IMR-90 (cell line): ENCODE data around the gene SLC25A52. TPM values are rescaled to one million over a fixed set of nuclear protein-coding genes. Genes with fewer than 3 reads are reported as not detected.

Experiments used
- ATAC-seq: fragments of 200-7000 bp; cut with Tn5 transposase; 2 replicates; pipeline ENCODE4 v1.9.1; 2020; ENCODE audit warnings: low read depth, mild to moderate bottlenecking, moderate library complexity
- BruUV-seq: library from RNA; stranded (reverse); fragments of 400-500 nt; replicated peaks from 2 replicates; lab custom pipeline; 2021; lab: Mats Ljungman, UMichigan
- CTCF ChIA-PET: fragments of 300-600 bp; formaldehyde crosslinking; extraction: SDS; loops from one replicate; lab custom pipeline; 2021; ENCODE audit warnings: antibody characterized with exemption; lab: Yijun Ruan, JAX
- POLR2A ChIA-PET: fragments of 300-600 bp; sonication (Branson Sonifier 250); formaldehyde crosslinking; loops from one replicate; lab custom pipeline; 2022; ENCODE audit warnings: antibody characterized with exemption; ENCODE audit not compliant: unreplicated experiment; lab: Charles Lee
- DNase-seq: peaks from one replicate; pipeline ENCODE4 v3.0.0; 2013
- H2AFZ ChIP-seq: replicated peaks from 2 replicates; pipeline ENCODE3; 2013; ENCODE audit warnings: low read length, mild to moderate bottlenecking; ENCODE audit not compliant: poor library complexity
- H2AK5ac ChIP-seq: 2 replicates; pipeline ENCODE4 v1.6.1; 2013; ENCODE audit warnings: low read depth, low read length, inconsistent platforms
- H2AK9ac ChIP-seq: replicated peaks from 2 replicates; pipeline ENCODE3; 2013; ENCODE audit warnings: mild to moderate bottlenecking, low read depth, low read length, moderate library complexity; ENCODE audit not compliant: poor library complexity
- H2BK120ac ChIP-seq: 2 replicates; pipeline ENCODE4 v1.6.1; 2013; ENCODE audit warnings: low read depth, low read length, inconsistent platforms
- H2BK15ac ChIP-seq: 3 replicates; pipeline ENCODE4 v1.6.1; 2013; ENCODE audit warnings: low read depth, low read length, inconsistent platforms
- H2BK20ac ChIP-seq: 2 replicates; pipeline ENCODE4 v1.6.1; 2013; ENCODE audit warnings: low read depth, mild to moderate bottlenecking, inconsistent platforms, low read length, moderate library complexity
- H2BK5ac ChIP-seq: 2 replicates; pipeline ENCODE4 v1.6.1; 2013; ENCODE audit warnings: mild to moderate bottlenecking, low read depth, low read length, inconsistent platforms; ENCODE audit not compliant: poor library complexity, severe bottlenecking
- H3K14ac ChIP-seq: replicated peaks from 2 replicates; pipeline ENCODE4 v1.6.1; 2013; ENCODE audit warnings: low read depth, low read length, inconsistent platforms
- H3K18ac ChIP-seq: 2 replicates; pipeline ENCODE4 v1.6.1; 2013; ENCODE audit warnings: low read depth, low read length, control low read depth
- H3K23ac ChIP-seq: 2 replicates; pipeline ENCODE4 v1.6.1; 2013; ENCODE audit warnings: low read depth, low read length, inconsistent platforms
- H3K27ac ChIP-seq: 2 replicates; pipeline ENCODE4 v1.5.1; 2013; ENCODE audit warnings: mild to moderate bottlenecking, control low read depth, low read length; ENCODE audit not compliant: insufficient read depth
- H3K27me3 ChIP-seq: 2 replicates; pipeline ENCODE4 v1.6.1; 2013; ENCODE audit warnings: low read length; ENCODE audit not compliant: control insufficient read depth, insufficient read depth
- H3K36me3 ChIP-seq: 2 replicates; pipeline ENCODE4 v1.6.1; 2013; ENCODE audit warnings: low read length, mixed read lengths; ENCODE audit not compliant: control insufficient read depth, insufficient read depth
- H3K4ac ChIP-seq: 2 replicates; pipeline ENCODE4 v1.6.1; 2013; ENCODE audit warnings: low read depth, low read length, inconsistent platforms
- H3K4me1 ChIP-seq: 2 replicates; pipeline ENCODE4 v1.6.1; 2013; ENCODE audit warnings: low read length, mixed read lengths; ENCODE audit not compliant: control insufficient read depth, insufficient read depth
- H3K4me2 ChIP-seq: 2 replicates; pipeline ENCODE4 v1.6.1; 2013; ENCODE audit warnings: low read depth, mild to moderate bottlenecking, control low read depth, low read length, moderate library complexity
- H3K4me3 ChIP-seq: 2 replicates; pipeline ENCODE4 v1.5.1; 2013; ENCODE audit warnings: low read depth, mild to moderate bottlenecking, control low read depth, low read length, moderate library complexity; ENCODE audit not compliant: insufficient read depth
- H3K56ac ChIP-seq: 2 replicates; pipeline ENCODE4 v1.6.1; 2013; ENCODE audit warnings: low read length, inconsistent platforms; ENCODE audit not compliant: insufficient read depth; ENCODE audit errors: extremely low read depth
- H3K79me1 ChIP-seq, 2 experiments: 2 replicates each; pipeline ENCODE4 v1.6.1; 2013; ENCODE audit warnings: low read length in 2 of 2, inconsistent platforms in 1 of 2, low read depth in 1 of 2
- H3K9ac ChIP-seq: 2 replicates; pipeline ENCODE4 v1.6.1; 2013; ENCODE audit warnings: low read depth, low read length, control low read depth
- H3K9me1 ChIP-seq: 2 replicates; pipeline ENCODE4 v1.6.1; 2013; ENCODE audit warnings: low read length, inconsistent platforms; ENCODE audit not compliant: insufficient read depth
- H3K9me3 ChIP-seq: 2 replicates; pipeline ENCODE4 v1.6.1; 2013; ENCODE audit warnings: low read length; ENCODE audit not compliant: control insufficient read depth, insufficient read depth
- H4K20me1 ChIP-seq: 2 replicates; pipeline ENCODE4 v1.6.1; 2013; ENCODE audit warnings: low read length, inconsistent platforms; ENCODE audit not compliant: insufficient read depth
- H4K5ac ChIP-seq: 2 replicates; pipeline ENCODE4 v1.6.1; 2013; ENCODE audit warnings: mild to moderate bottlenecking, low read depth, low read length, control low read depth
- H4K8ac ChIP-seq, 2 experiments: 2 replicates each; pipeline ENCODE4 v1.6.1; 2013; ENCODE audit warnings: low read depth in 2 of 2, low read length in 2 of 2, control low read depth in 1 of 2, inconsistent platforms in 1 of 2
- H4K91ac ChIP-seq: 2 replicates; pipeline ENCODE4 v1.6.1; 2013; ENCODE audit warnings: low read depth, low read length, inconsistent platforms; ENCODE audit not compliant: insufficient read depth
- MAFK ChIP-seq: IDR thresholded peaks from 2 replicates; pipeline ENCODE4 v1.6.1; 2012; ENCODE audit warnings: low read depth, low read length, improper control_type of control experiment
- NFE2L2 ChIP-seq: fragments of 150-350 bp; IDR thresholded peaks from 2 replicates; pipeline ENCODE4 v1.6.1; 2016; ENCODE audit warnings: low read depth, mild to moderate bottlenecking, low read length
- WGBS, 2 experiments: methylation state at CpG; one replicate each; pipeline versions ENCODE4 v1.1.5 to v1.1.7; 2013; ENCODE audit warnings: missing lambda C conversion rate in 2 of 2; ENCODE audit not compliant: insufficient read length in 1 of 2; ENCODE audit errors: extremely low coverage in 2 of 2; 5-methylcytosine and 5-hydroxymethylcytosine counted together
- dilution Hi-C: fragments of 300-500 bp; cut with HindIII; formaldehyde crosslinking; loops from one replicate; pipeline ENCODE4 v1.14.3; 2018; ENCODE audit warnings: low sequenced_read_pairs; ENCODE audit not compliant: unreplicated experiment
- in situ Hi-C: fragments of 300-500 bp; cut with MboI; formaldehyde crosslinking; loops from 3 replicates; pipeline ENCODE4 v1.14.3; 2019; ENCODE audit warnings: low sequenced_read_pairs, inconsistent platforms, mixed read lengths
- intact Hi-C: fragments of 100-400 bp; cut with micrococcal nuclease; formaldehyde crosslinking; loops from 2 replicates; pipeline ENCODE4 v1.10.0; 2022
- polyA plus RNA-seq, 3 experiments: library from polyadenylated mRNA; depleted of rRNA; stranded (reverse); fragments of >200 nt; gene quantifications; 2 replicates each; pipeline ENCODE4 v1.2.3, GENCODE V29; 2012; ENCODE audit warnings: low replicate concordance in 1 of 3
- total RNA-seq: library from RNA; depleted of rRNA; stranded (reverse); fragments of >200 nt; gene quantifications from 2 replicates; pipeline ENCODE4 v1.2.3, GENCODE V29; 2012

The SLC25A52 gene
- total and polyA plus RNA-seq, 2 of the 4 experiments (the other 2 are of a cell fraction): not detected

DNA sequence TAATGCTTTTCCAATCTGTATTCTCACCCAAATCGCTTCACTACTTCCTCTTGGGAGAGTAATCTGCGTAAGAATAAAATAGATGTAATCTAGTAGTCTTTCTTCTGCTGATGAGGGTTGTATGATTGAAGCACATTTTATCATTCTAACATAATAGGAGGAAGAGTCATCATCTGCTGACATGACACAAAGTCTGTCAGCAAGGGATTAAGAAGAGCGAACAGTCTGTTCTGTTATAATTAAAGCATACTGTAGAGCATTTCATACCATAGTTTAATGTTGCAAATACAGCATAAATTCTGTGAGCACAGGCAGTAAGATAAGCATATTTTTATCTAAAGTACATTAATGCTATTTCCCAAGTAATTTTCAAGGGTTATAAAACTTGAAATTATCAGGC, 10.4 kb downstream of the SLC25A52 start:
- Histone ChIP-seq H2BK5ac (no peak overlapping the region), H3K27ac (no peak overlapping the region), H3K9ac (no peak overlapping the region), H2AFZ (no peak overlapping the region), H2BK15ac (no peak overlapping the region), H3K4me1 (no peaks in the 10 kb centered on the region), H4K5ac (no peak overlapping the region), H4K20me1 (no peaks in the 10 kb centered on the region), H3K18ac (no peak overlapping the region), H3K9me1 (no peaks in the 10 kb centered on the region), H3K27me3 (no peaks in the 10 kb centered on the region), H4K8ac (no peak overlapping the region), H2BK20ac (no peak overlapping the region), H3K79me1 (no peaks in the 10 kb centered on the region), H3K14ac (no peak overlapping the region), H3K4ac (no peak overlapping the region), H2AK5ac (no peak overlapping the region), H2AK9ac (no peak overlapping the region), H4K91ac (no peak overlapping the region), H3K4me2 (no peak overlapping the region), H3K23ac (no peak overlapping the region), H3K36me3 (no peaks in the 10 kb centered on the region), H3K9me3 (no peaks in the 10 kb centered on the region), H3K56ac (no peak overlapping the region), H3K4me3 (no peak overlapping the region), H2BK120ac (no peak overlapping the region)
- WGBS, 2 experiments: no CpG with 5 or more reads among the region's 3 CpGs
- POLR2A ChIA-PET: no interaction called here
- TF ChIP-seq NFE2L2 (no peak), MAFK (peak; percentile 64)
- DNase-seq: no peak
- intact Hi-C loops: no loop called here
- in situ Hi-C loops: no loop called here
- dilution Hi-C loops: no loop called here
- BruUV-seq: no TSS peak
- no peak for ATAC-seq
- CTCF ChIA-PET: interaction anchor here (1.1 kb wide), 1 partner anchor 13 kb away, joined by 3 read pairs; no protein-coding TSS in a partner anchor
